ENCODE results near the gene SPNS3. TPM values are rescaled to one million over a fixed set of nuclear protein-coding genes. Genes with fewer than 3 reads are reported as not detected.

The SPNS3 gene
- polyA plus RNA-seq, 1 donor (not counting 4 experiments of a cell fraction or from before 2014, with no cell fraction given): not detected

DNA sequence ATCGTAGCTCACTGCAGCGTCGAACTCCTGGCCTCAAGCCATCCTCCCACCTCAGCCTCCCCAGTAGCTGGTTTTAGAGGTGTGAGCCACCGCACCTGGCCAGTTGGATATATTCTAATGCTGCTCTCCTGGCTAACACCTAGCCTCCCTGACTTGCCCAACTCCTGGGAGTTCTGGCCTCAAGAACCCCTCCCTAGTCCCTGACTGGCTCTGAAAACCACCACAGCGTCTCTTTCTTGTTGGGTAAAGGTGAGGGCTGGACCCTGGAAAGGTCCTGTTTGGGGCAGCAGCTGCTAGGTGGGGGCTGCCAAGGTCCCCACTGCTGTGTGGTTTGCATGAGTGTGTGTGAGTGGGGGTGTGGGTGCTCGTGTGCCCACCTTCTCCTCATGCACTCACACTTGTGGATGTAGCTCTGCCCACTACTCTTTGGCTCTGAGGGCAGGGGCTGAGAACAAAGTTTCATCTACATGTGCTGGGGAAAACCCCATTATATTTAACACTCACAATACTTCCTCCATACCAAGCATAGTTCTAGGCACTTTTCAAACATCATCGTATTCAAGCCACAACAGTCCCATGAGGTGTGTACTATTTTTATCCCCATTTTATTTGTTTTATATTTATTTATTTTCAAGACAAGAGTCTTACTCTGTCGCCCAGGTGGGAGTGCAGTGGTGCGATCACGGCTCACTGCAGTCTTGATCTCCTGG lies 7.1 kb upstream of the SPNS3 start:
- H3K4me1 ChIP-seq (ENCODE audit: control insufficient read depth, extremely low read depth, insufficient read depth, low read length): no peaks in the 10 kb centered on the region
- no peak overlapping the region for H3K9ac ChIP-seq (ENCODE audit: control insufficient read depth, extremely low read depth, insufficient read depth, low read length)
- TF ChIP-seq EZH2 (IDR thresholded peaks at IDR 0.05; ENCODE audit: low read length): no peak
- TF ChIP-seq, protein P1, sequence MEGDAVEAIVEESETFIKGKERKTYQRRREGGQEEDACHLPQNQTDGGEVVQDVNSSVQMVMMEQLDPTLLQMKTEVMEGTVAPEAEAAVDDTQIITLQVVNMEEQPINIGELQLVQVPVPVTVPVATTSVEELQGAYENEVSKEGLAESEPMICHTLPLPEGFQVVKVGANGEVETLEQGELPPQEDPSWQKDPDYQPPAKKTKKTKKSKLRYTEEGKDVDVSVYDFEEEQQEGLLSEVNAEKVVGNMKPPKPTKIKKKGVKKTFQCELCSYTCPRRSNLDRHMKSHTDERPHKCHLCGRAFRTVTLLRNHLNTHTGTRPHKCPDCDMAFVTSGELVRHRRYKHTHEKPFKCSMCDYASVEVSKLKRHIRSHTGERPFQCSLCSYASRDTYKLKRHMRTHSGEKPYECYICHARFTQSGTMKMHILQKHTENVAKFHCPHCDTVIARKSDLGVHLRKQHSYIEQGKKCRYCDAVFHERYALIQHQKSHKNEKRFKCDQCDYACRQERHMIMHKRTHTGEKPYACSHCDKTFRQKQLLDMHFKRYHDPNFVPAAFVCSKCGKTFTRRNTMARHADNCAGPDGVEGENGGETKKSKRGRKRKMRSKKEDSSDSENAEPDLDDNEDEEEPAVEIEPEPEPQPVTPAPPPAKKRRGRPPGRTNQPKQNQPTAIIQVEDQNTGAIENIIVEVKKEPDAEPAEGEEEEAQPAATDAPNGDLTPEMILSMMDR (optimal IDR thresholded peaks at IDR 0.05 in 1 of 3, IDR thresholded peaks at IDR 0.05 in 1 of 3, conservative IDR thresholded peaks at IDR 0.05 in 1 of 3; ENCODE audit: extremely low read depth in 1 of 3, insufficient read depth in 2 of 3, low read length in 3 of 3): no peak
- DNase-seq (ENCODE audit: low read depth, low spot score) (no peak), FAIRE-seq (no peak)
- no peaks in the 10 kb centered on the region for H3K9me1 ChIP-seq (ENCODE audit: control insufficient read depth, extremely low read depth, insufficient read depth, low read length)
- no peaks in the 10 kb centered on the region for H3K36me3 ChIP-seq (ENCODE audit: control insufficient read depth in 2 of 2, extremely low read depth in 1 of 2, insufficient read depth in 2 of 2, low read length in 2 of 2)
- no peaks in the 10 kb centered on the region for H3K79me2 ChIP-seq (ENCODE audit: control insufficient read depth, insufficient read depth, low read length)
- no peaks in the 10 kb centered on the region for H4K20me1 ChIP-seq (ENCODE audit: control insufficient read depth, extremely low read depth, insufficient read depth, low read length)
- no peaks in the 10 kb centered on the region for H3K9me3 ChIP-seq (ENCODE audit: control insufficient read depth, low read depth, low read length)
- dilution Hi-C loops (cut with MboI; ENCODE audit: extremely low pct_ligation_motif_present, low sequenced_read_pairs): no loop called here
- H3K4me2 ChIP-seq (ENCODE audit: control insufficient read depth, extremely low read depth, insufficient read depth, low read depth, low read length): no peak overlapping the region
- no peak overlapping the region for H3K27ac ChIP-seq (ENCODE audit: control insufficient read depth, insufficient read depth, low read length)
- no peaks in the 10 kb centered on the region for H3K27me3 ChIP-seq (ENCODE audit: control insufficient read depth, extremely low read depth, insufficient read depth, low read length)
- H3K4me3 ChIP-seq (ENCODE audit: control insufficient read depth in 2 of 3, extremely low read depth in 1 of 3, insufficient read depth in 2 of 3, low read depth in 1 of 3, low read length in 3 of 3): no peak overlapping the region
- H2AFZ ChIP-seq (ENCODE audit: control insufficient read depth, low read length): no peak overlapping the region

DNA sequence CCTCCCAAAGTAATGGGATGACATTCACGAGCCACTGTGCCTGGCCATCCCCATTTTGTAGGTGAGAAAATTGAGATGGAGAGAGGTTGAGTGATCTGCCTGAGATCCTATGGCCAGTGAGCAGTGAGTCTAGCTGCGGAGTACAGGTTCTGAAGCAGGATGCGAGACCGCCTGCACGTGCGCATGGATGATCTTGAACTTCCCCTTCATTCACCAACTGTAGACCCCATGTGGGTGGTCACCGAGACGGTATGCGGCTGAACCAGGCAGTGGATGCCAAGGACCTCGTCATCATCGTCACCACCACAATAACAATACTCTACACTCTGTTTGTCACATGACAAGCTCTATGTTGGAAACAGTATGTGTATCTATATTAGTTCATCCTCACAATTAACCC lies 6.2 kb upstream of the SPNS3 start:
- Histone ChIP-seq H3K9me1 (ENCODE audit: control insufficient read depth, extremely low read depth, insufficient read depth, low read length) (no peaks in the 10 kb centered on the region), H3K27me3 (ENCODE audit: control insufficient read depth, extremely low read depth, insufficient read depth, low read length) (no peaks in the 10 kb centered on the region), H3K4me2 (ENCODE audit: control insufficient read depth, extremely low read depth, insufficient read depth, low read depth, low read length) (no peak overlapping the region), H3K4me3 (ENCODE audit: control insufficient read depth in 2 of 3, extremely low read depth in 1 of 3, insufficient read depth in 2 of 3, low read depth in 1 of 3, low read length in 3 of 3) (no peak overlapping the region), H3K9ac (ENCODE audit: control insufficient read depth, extremely low read depth, insufficient read depth, low read length) (no peak overlapping the region), H3K27ac (ENCODE audit: control insufficient read depth, insufficient read depth, low read length) (no peak overlapping the region), H4K20me1 (ENCODE audit: control insufficient read depth, extremely low read depth, insufficient read depth, low read length) (no peaks in the 10 kb centered on the region), H3K79me2 (ENCODE audit: control insufficient read depth, insufficient read depth, low read length) (no peaks in the 10 kb centered on the region), H2AFZ (ENCODE audit: control insufficient read depth, low read length) (no peak overlapping the region), H3K9me3 (ENCODE audit: control insufficient read depth, low read depth, low read length) (no peaks in the 10 kb centered on the region), H3K4me1 (ENCODE audit: control insufficient read depth, extremely low read depth, insufficient read depth, low read length) (no peaks in the 10 kb centered on the region), H3K36me3 (ENCODE audit: control insufficient read depth in 2 of 2, extremely low read depth in 1 of 2, insufficient read depth in 2 of 2, low read length in 2 of 2) (no peaks in the 10 kb centered on the region)
- FAIRE-seq (no peak), DNase-seq (ENCODE audit: low read depth, low spot score) (no peak)
- TF ChIP-seq, protein P1 (optimal IDR thresholded peaks at IDR 0.05 in 1 of 3, IDR thresholded peaks at IDR 0.05 in 1 of 3, conservative IDR thresholded peaks at IDR 0.05 in 1 of 3; ENCODE audit: extremely low read depth in 1 of 3, insufficient read depth in 2 of 3, low read length in 3 of 3): no peak
- no peak for TF ChIP-seq EZH2 (IDR thresholded peaks at IDR 0.05; ENCODE audit: low read length)
- dilution Hi-C loops (cut with MboI; ENCODE audit: extremely low pct_ligation_motif_present, low sequenced_read_pairs): no loop called here
